ENCODE results near the gene RAB7A. TPM values are rescaled to one million over a fixed set of nuclear protein-coding genes. Genes with fewer than 3 reads are reported as not detected.

Gene RAB7A
- total RNA-seq, 3 donors from 2014 or later (not counting 1 experiment from before 2014, with no cell fraction given), result 218 to 233 (median 224) TPM

- 80% methylated on average over 6 of the region's 10 CpGs for WGBS (ENCODE audit: insufficient coverage)
- Histone ChIP-seq H3K27ac (ENCODE audit: low read length) (no peak overlapping the region), H3K4me1 (ENCODE audit: control insufficient read depth, insufficient read depth, low read length) (peaks cover 3% of the 10 kb centered on the region), H3K27me3 (ENCODE audit: control insufficient read depth, insufficient read depth, low read length) (no peaks in the 10 kb centered on the region), H3K36me3 (ENCODE audit: control insufficient read depth, insufficient read depth, low read length) (no peaks in the 10 kb centered on the region), H3K9me3 (ENCODE audit: control insufficient read depth, insufficient read depth, low read length) (no peaks in the 10 kb centered on the region), H3K4me3 (ENCODE audit: low read length) (no peak overlapping the region)
- H3K27me3 Mint-ChIP-seq (ENCODE audit: low read depth in 2 of 2), result no peaks in the 10 kb centered on the region
- H3K27ac Mint-ChIP-seq, result no peak overlapping the region
- no peak for TF ChIP-seq CTCF (IDR thresholded peaks at IDR 0.05)
- H3K9me3 Mint-ChIP-seq, result no peaks in the 10 kb centered on the region
- H3K4me1 Mint-ChIP-seq, result peaks cover 2 to 3% of the 10 kb centered on the region in 2 donors
- no peak for DNase-seq
- H3K4me3 Mint-ChIP-seq, result no peak overlapping the region
- ATAC-seq, result no peak
- no peaks in the 10 kb centered on the region for H3K36me3 Mint-ChIP-seq
- intact Hi-C loops (cut with micrococcal nuclease), result no loop called here
Measured at GRCh38 chr3:128709506-128710210, 16.3 kb upstream of the RAB7A start.

- peaks cover 9 to 10% of the 10 kb centered on the region in 2 donors for H3K4me1 Mint-ChIP-seq
- Histone ChIP-seq H3K27ac (ENCODE audit: low read length) (no peak overlapping the region), H3K27me3 (ENCODE audit: control insufficient read depth, insufficient read depth, low read length) (no peaks in the 10 kb centered on the region), H3K4me3 (ENCODE audit: low read length) (no peak overlapping the region), H3K36me3 (ENCODE audit: control insufficient read depth, insufficient read depth, low read length) (no peaks in the 10 kb centered on the region), H3K9me3 (ENCODE audit: control insufficient read depth, insufficient read depth, low read length) (no peaks in the 10 kb centered on the region), H3K4me1 (ENCODE audit: control insufficient read depth, insufficient read depth, low read length) (peaks cover 16% of the 10 kb centered on the region)
- H3K9me3 Mint-ChIP-seq, result no peaks in the 10 kb centered on the region
- ATAC-seq (no peak), DNase-seq (no peak)
- TF ChIP-seq CTCF (IDR thresholded peaks at IDR 0.05), result no peak
- no peak overlapping the region for H3K27ac Mint-ChIP-seq
- intact Hi-C loops (cut with micrococcal nuclease), result no loop called here
- H3K36me3 Mint-ChIP-seq, result no peaks in the 10 kb centered on the region
- 98% methylated on average over 5 of the region's 7 CpGs for WGBS (ENCODE audit: insufficient coverage)
- no peaks in the 10 kb centered on the region for H3K27me3 Mint-ChIP-seq (ENCODE audit: low read depth in 2 of 2)
- H3K4me3 Mint-ChIP-seq, result no peak overlapping the region
Measured at GRCh38 chr3:128710816-128711433, 15.1 kb upstream of the RAB7A start.

GRCh38 chr3:128712848-128713247 is 13.1 kb upstream of the RAB7A start:
- no peak overlapping the region for H3K27ac Mint-ChIP-seq
- H3K27ac ChIP-seq (ENCODE audit: low read length), result no peak overlapping the region
- no peaks in the 10 kb centered on the region for H3K36me3 Mint-ChIP-seq
- intact Hi-C loops (cut with micrococcal nuclease), result no loop called here
- H3K4me3 Mint-ChIP-seq, result no peak overlapping the region
- no peak for DNase-seq
- H3K27me3 ChIP-seq (ENCODE audit: control insufficient read depth, insufficient read depth, low read length), result no peaks in the 10 kb centered on the region
- peaks cover 9 to 10% of the 10 kb centered on the region in 2 donors for H3K4me1 Mint-ChIP-seq
- H3K9me3 ChIP-seq (ENCODE audit: control insufficient read depth, insufficient read depth, low read length), result no peaks in the 10 kb centered on the region
- H3K36me3 ChIP-seq (ENCODE audit: control insufficient read depth, insufficient read depth, low read length), result no peaks in the 10 kb centered on the region
- no peaks in the 10 kb centered on the region for H3K27me3 Mint-ChIP-seq (ENCODE audit: low read depth in 2 of 2)
- no peaks in the 10 kb centered on the region for H3K9me3 Mint-ChIP-seq
- ATAC-seq, result no peak
- H3K4me1 ChIP-seq (ENCODE audit: control insufficient read depth, insufficient read depth, low read length), result peaks cover 18% of the 10 kb centered on the region
- TF ChIP-seq CTCF (IDR thresholded peaks at IDR 0.05), result no peak
- WGBS (ENCODE audit: insufficient coverage), result 89% methylated on average over 4 of the region's 4 CpGs
- no peak overlapping the region for H3K4me3 ChIP-seq (ENCODE audit: low read length)
